ENCODE data around the gene TWNK. TPM values are rescaled to one million over a fixed set of nuclear protein-coding genes. Genes with fewer than 3 reads are reported as not detected.

TWNK gene
- total RNA-seq, 1 donor: 3.9 TPM

DNA sequence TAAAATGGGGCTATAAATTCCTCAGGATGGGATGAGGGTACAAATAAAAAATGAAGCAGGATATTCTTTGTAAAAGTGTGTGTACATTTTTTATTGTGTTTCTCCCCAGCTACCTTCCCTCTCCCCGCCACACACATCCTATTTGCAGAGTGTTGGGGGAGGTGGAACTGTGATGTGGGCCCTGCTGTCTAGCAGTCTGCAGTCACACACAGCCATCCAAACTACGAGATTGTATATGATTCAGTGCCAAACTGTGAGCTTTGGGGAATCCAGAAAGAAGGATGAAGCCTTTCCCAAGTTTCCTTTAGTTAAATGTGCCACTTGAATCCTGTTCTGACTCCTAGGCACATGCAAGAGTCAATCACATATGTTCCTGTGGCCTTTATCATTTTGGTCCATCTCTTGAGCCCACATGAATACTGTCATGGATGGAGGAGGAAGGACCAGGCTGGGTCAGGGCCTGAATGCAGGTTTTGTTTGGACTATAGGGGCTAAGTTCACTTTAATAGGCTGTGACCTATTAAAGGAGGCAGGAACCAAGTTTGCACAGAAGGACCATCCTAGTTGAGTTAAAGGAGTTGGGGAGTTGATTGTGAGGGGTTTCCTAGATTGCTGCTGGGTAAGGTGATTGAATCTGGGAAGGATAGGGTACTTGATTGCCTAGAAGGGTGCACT lies 19.1 kb upstream of the TWNK start:
- TF ChIP-seq, protein P1, sequence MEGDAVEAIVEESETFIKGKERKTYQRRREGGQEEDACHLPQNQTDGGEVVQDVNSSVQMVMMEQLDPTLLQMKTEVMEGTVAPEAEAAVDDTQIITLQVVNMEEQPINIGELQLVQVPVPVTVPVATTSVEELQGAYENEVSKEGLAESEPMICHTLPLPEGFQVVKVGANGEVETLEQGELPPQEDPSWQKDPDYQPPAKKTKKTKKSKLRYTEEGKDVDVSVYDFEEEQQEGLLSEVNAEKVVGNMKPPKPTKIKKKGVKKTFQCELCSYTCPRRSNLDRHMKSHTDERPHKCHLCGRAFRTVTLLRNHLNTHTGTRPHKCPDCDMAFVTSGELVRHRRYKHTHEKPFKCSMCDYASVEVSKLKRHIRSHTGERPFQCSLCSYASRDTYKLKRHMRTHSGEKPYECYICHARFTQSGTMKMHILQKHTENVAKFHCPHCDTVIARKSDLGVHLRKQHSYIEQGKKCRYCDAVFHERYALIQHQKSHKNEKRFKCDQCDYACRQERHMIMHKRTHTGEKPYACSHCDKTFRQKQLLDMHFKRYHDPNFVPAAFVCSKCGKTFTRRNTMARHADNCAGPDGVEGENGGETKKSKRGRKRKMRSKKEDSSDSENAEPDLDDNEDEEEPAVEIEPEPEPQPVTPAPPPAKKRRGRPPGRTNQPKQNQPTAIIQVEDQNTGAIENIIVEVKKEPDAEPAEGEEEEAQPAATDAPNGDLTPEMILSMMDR (IDR thresholded peaks at IDR 0.05; ENCODE audit: insufficient read depth, low read depth, low read length): no peak
- H3K4me3 ChIP-seq (ENCODE audit: low read depth, low read length): no peak overlapping the region
- DNase-seq (ENCODE audit: low read depth): no peak

DNA sequence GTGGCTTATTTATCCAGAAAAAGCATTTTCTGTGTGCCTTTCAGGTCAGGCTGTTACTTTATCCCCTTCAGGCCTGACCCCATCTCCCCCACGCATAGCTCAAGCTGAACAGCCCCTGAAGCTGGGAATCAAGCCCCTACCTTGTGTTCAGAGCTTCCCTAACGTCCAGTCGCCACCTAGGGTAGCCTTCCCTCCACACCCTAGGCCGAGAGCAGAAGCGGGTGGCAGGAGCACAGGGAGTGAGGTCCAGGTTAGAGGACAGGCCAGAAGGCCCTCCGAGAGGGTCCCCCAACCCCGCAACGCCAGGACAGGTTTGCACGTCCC lies 18.5 kb upstream of the TWNK start:
- peak overlapping the region; percentile 71 for H3K4me3 ChIP-seq (ENCODE audit: low read depth, low read length)
- no peak for DNase-seq (ENCODE audit: low read depth)
- TF ChIP-seq, protein P1 (IDR thresholded peaks at IDR 0.05; ENCODE audit: insufficient read depth, low read depth, low read length): no peak

DNA sequence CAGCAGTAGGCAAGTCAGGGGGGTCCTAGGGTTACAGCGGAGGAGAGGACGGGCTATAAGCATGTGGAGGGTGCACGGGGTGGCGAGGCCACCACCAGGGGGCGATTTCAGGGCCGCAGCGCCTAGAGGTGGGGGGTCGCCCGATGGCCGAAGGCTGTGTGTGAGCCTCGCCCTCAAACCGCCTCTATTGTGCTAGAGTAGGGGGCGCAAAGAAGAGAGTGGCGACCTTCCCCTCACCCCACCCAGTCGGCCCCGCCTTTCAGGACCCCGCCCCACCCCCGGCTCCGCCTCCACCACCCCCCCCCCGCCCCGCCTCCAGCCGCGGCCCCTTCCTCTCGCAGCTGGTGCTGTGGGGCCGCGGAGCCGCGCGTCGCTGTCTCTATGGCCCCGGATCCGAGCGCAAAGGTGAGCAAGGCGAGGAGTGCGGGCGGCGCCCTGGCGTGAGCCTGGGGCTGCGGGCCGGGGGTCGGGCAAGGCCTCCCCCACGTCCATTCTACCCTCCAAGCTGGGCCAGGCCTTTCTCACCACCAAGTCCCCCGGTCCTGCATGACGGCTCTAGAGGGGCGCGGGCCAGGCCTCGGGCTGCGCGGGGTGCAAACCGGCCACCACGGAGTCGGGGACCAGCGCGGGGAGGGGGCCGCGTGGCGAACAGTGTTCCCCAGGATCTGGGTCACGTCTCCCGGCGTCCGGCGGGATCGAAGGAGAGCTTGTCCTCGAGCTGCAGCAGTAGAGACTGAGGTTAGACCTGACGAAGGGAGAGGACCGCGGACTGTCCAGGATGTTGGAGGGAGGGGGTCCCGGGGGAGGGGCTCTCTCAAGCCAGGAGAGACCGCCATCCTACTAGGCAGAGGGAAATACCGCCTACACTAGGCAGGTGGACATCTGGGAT lies 17.9 kb upstream of the TWNK start, which contains the start of gene SEMA4G:
SEMA4G (plus strand) TSS at position 318 of the 889 bp plus-strand sequence. CDS start 3,409 bp downstream, outside the sequence.
- H3K4me3 ChIP-seq (ENCODE audit: low read depth, low read length): peak within 1 kb of the TSS; percentile 71
- TF ChIP-seq, protein P1 (IDR thresholded peaks at IDR 0.05; ENCODE audit: insufficient read depth, low read depth, low read length): peak; percentile 62
- peak; percentile 36 for DNase-seq (ENCODE audit: low read depth)

- TF ChIP-seq, protein P1 (IDR thresholded peaks at IDR 0.05; ENCODE audit: insufficient read depth, low read depth, low read length): no peak
- H3K4me3 ChIP-seq (ENCODE audit: low read depth, low read length): peak overlapping the region; percentile 71
- no peak for DNase-seq (ENCODE audit: low read depth)
Measured at GRCh38 chr10:100970076-100970913, 17.0 kb upstream of the TWNK start.

DNA sequence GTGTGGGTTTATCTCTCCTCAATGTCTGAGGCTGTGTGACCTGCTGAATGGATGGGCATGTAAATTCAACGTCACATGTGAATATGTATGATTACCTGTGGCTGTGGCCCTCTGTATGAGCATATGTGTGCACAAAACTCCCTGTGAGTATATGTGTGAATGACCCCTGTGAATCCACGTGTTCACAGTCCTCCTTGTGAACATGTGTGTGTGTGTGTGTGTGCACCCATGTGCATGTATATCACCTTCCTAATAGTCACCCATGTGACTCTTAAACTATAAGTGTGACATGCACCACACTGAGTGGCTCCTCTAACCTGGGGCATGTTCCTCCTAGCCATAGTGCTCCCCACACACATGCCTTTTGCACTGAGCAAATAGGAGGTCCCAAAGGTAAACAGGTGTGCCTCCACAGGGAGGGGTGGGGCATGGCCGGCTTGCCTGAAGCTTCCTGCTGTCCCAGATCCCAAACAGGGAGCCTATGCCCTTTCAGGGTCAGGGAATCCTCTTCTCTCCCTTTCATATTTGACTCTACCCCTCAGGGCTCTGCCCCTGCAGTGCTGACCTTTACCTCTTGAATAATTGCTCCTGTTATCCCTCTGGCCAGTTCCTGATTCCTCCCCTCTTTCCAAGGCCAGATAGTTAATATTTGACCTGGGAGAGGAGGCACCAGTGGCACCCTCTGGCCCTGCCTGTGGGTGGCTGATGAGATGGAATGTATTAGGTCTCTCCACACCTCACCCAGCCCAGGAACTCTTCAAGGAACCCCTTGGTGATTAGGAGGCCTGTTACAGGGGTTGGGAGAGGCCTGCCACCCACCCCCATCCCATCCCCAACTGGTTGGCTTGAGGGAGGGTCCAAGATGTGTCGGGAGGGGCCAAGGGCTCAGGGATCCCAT lies 16.2 kb upstream of the TWNK start:
- DNase-seq (ENCODE audit: low read depth): no peak
- TF ChIP-seq, protein P1 (IDR thresholded peaks at IDR 0.05; ENCODE audit: insufficient read depth, low read depth, low read length): no peak

More for the DNA sequence above, 16.2 kb upstream of the TWNK start:
- H3K4me3 ChIP-seq (ENCODE audit: low read depth, low read length): no peak overlapping the region
